ENCODE data around the gene POLDIP3.
"Not testable (repeated sequence)": the region's sequence is repeated elsewhere in the genome, so short reads cannot be mapped to it uniquely, and the experiment has no call there.

The POLDIP3 gene

GRCh38 chr22:42560781-42561180 is 53.9 kb downstream of the POLDIP3 start:
- TF ChIP-seq CTCF (IDR thresholded peaks at IDR 0.05), result no peak
- Mint-ChIP-seq H3K36me3 (ENCODE audit: low read depth) (peaks cover 15% of the 10 kb centered on the region), H3K4me3 (no peak overlapping the region), H3K9me3 (no peaks in the 10 kb centered on the region), H3K27ac (peak overlapping the region; percentile 55), H3K27me3 (ENCODE audit: low read depth, poor library complexity) (peaks cover 9% of the 10 kb centered on the region), H3K4me1 (peaks cover 22% of the 10 kb centered on the region)
- peak; percentile 21 for DNase-seq

GRCh38 chr22:42560381-42560780 is 54.3 kb downstream of the POLDIP3 start:
- TF ChIP-seq CTCF (IDR thresholded peaks at IDR 0.05), result no peak
- Mint-ChIP-seq H3K27me3 (ENCODE audit: low read depth, poor library complexity) (peaks cover 9% of the 10 kb centered on the region), H3K9me3 (no peaks in the 10 kb centered on the region), H3K27ac (no peak overlapping the region), H3K36me3 (ENCODE audit: low read depth) (peaks cover 11% of the 10 kb centered on the region), H3K4me3 (no peak overlapping the region), H3K4me1 (peaks cover 22% of the 10 kb centered on the region)
- DNase-seq, result no peak

- H3K4me1 Mint-ChIP-seq, result peaks cover 20% of the 10 kb centered on the region
- peak; percentile 99 for DNase-seq
- H3K27ac Mint-ChIP-seq, result peak within 1 kb of the TSS; percentile 68
- peaks cover 5% of the 10 kb centered on the region for H3K36me3 Mint-ChIP-seq (ENCODE audit: low read depth)
- H3K27me3 Mint-ChIP-seq (ENCODE audit: low read depth, poor library complexity), result peaks cover 24% of the 10 kb centered on the region
- peak within 1 kb of the TSS; percentile 83 for H3K4me3 Mint-ChIP-seq
- peaks cover 23% of the 10 kb centered on the region for H3K9me3 Mint-ChIP-seq
- TF ChIP-seq CTCF (IDR thresholded peaks at IDR 0.05), result no peak
Measured at GRCh38 chr22:42553475-42554361, 61.0 kb downstream of the POLDIP3 start, which contains the start of gene SERHL2. Gene SERHL2 (plus strand): TSS chr22:42553956. CDS start chr22:42554021, 65 bp downstream.

- Mint-ChIP-seq H3K9me3 (peaks cover 23% of the 10 kb centered on the region), H3K4me1 (peaks cover 29% of the 10 kb centered on the region), H3K4me3 (peak overlapping the region; percentile 49), H3K27me3 (ENCODE audit: low read depth, poor library complexity) (peaks cover 32% of the 10 kb centered on the region)
- not testable (repeated sequence) for H3K27ac Mint-ChIP-seq; H3K36me3 Mint-ChIP-seq (ENCODE audit: low read depth); DNase-seq
Measured at GRCh38 chr22:42552294-42552647, 62.4 kb downstream of the POLDIP3 start.

- no peak for DNase-seq
- Mint-ChIP-seq H3K9me3 (peaks cover 23% of the 10 kb centered on the region), H3K4me1 (peaks cover 29% of the 10 kb centered on the region), H3K27me3 (ENCODE audit: low read depth, poor library complexity) (peaks cover 45% of the 10 kb centered on the region), H3K27ac (no peak overlapping the region), H3K4me3 (no peak overlapping the region), H3K36me3 (ENCODE audit: low read depth) (peaks cover 5% of the 10 kb centered on the region)
- no peak for TF ChIP-seq CTCF (IDR thresholded peaks at IDR 0.05)
Measured at GRCh38 chr22:42549331-42550060, 65.2 kb downstream of the POLDIP3 start.

GRCh38 chr22:42548597-42549330 is 65.9 kb downstream of the POLDIP3 start:
- H3K4me3 Mint-ChIP-seq, result no peak overlapping the region
- H3K27me3 Mint-ChIP-seq (ENCODE audit: low read depth, poor library complexity), result peaks cover 43% of the 10 kb centered on the region
- DNase-seq, result no peak
- peaks cover 5% of the 10 kb centered on the region for H3K36me3 Mint-ChIP-seq (ENCODE audit: low read depth)
- no peak for TF ChIP-seq CTCF (IDR thresholded peaks at IDR 0.05)
- peaks cover 23% of the 10 kb centered on the region for H3K9me3 Mint-ChIP-seq
- H3K4me1 Mint-ChIP-seq, result peaks cover 22% of the 10 kb centered on the region
- H3K27ac Mint-ChIP-seq, result no peak overlapping the region

- not testable (repeated sequence) for H3K36me3 Mint-ChIP-seq (ENCODE audit: low read depth); H3K27ac Mint-ChIP-seq; DNase-seq; H3K4me3 Mint-ChIP-seq
- Mint-ChIP-seq H3K9me3 (peaks cover 21% of the 10 kb centered on the region), H3K4me1 (peaks cover 21% of the 10 kb centered on the region), H3K27me3 (ENCODE audit: low read depth, poor library complexity) (peaks cover 44% of the 10 kb centered on the region)
Measured at GRCh38 chr22:42548126-42548525, 66.6 kb downstream of the POLDIP3 start.

Measured in nephron progenitor cell (in vitro differentiated cells).